MM.1S (cell line): ENCODE results near the gene HIF1AN.

ENCODE experiments used
- DNase-seq: peaks from one replicate; pipeline ENCODE4 v3.0.0-alpha.2; 2015
- H2AFZ ChIP-seq: fragments of 300-600 bp; sonication (generic); 2 replicates; pipeline ENCODE4 v1.6.0; 2016; ENCODE audit warnings: antibody characterized with exemption, low read length
- H3F3A ChIP-seq: fragments of 300-600 bp; sonication (generic); 2 replicates; pipeline ENCODE4 v1.6.1; 2016; ENCODE audit warnings: mild to moderate bottlenecking, antibody characterized with exemption, low read length, moderate library complexity, mixed read lengths; ENCODE audit not compliant: insufficient read depth
- H3K27ac ChIP-seq: fragments of 300-600 bp; sonication (generic); 2 replicates; pipeline ENCODE4 v1.5.1; 2016; ENCODE audit warnings: mild to moderate bottlenecking, low read length
- H3K27me3 ChIP-seq: fragments of 300-600 bp; sonication (generic); replicated peaks from 2 replicates; pipeline ENCODE4 v1.6.0; 2016; ENCODE audit warnings: low read length; ENCODE audit not compliant: insufficient read depth
- H3K36me3 ChIP-seq: fragments of 300-600 bp; sonication (generic); replicated peaks from 2 replicates; pipeline ENCODE4 v1.6.1; 2016; ENCODE audit warnings: mild to moderate bottlenecking, low read length, mixed read lengths; ENCODE audit not compliant: insufficient read depth
- H3K4me1 ChIP-seq: fragments of 300-600 bp; sonication (generic); 2 replicates; pipeline ENCODE4 v1.6.1; 2016; ENCODE audit warnings: low read length, mixed read lengths
- H3K4me2 ChIP-seq: fragments of 300-600 bp; sonication (generic); 2 replicates; pipeline ENCODE4 v1.6.0; 2016; ENCODE audit warnings: low read depth, low read length
- H3K4me3 ChIP-seq: fragments of 300-600 bp; sonication (generic); 2 replicates; pipeline ENCODE4 v1.5.1; 2016; ENCODE audit warnings: low read length, mixed read lengths
- H3K79me2 ChIP-seq: fragments of 300-600 bp; sonication (generic); 2 replicates; pipeline ENCODE4 v1.6.1; 2016; ENCODE audit warnings: mixed run types, low read length, mixed read lengths
- H3K9ac ChIP-seq: fragments of 300-600 bp; sonication (generic); 2 replicates; pipeline ENCODE4 v1.6.1; 2016; ENCODE audit warnings: low read length, mixed read lengths
- H3K9me2 ChIP-seq: fragments of 300-600 bp; sonication (generic); replicated peaks from 2 replicates; pipeline ENCODE4 v1.6.1; 2016; ENCODE audit warnings: mild to moderate bottlenecking, low read length, mixed read lengths; ENCODE audit not compliant: insufficient read depth
- H3K9me3 ChIP-seq: fragments of 300-600 bp; sonication (generic); replicated peaks from 2 replicates; pipeline ENCODE4 v1.6.1; 2016; ENCODE audit warnings: mild to moderate bottlenecking, low read length, mixed read lengths; ENCODE audit not compliant: insufficient read depth
- H4K20me1 ChIP-seq: fragments of 300-600 bp; sonication (generic); 2 replicates; pipeline ENCODE4 v1.6.1; 2016; ENCODE audit warnings: mild to moderate bottlenecking, low read length, moderate library complexity, mixed read lengths; ENCODE audit not compliant: insufficient read depth
- EZH2 ChIP-seq: fragments of 300-600 bp; sonication (generic); optimal IDR thresholded peaks from 2 replicates; pipeline ENCODE3; 2017; ENCODE audit warnings: low read depth, mild to moderate bottlenecking, antibody characterized with exemption, low read length, mixed read lengths
- EZH2phosphoT487 ChIP-seq: fragments of 300-600 bp; sonication (generic); IDR thresholded peaks from 2 replicates; pipeline ENCODE4 v1.6.1; 2018; ENCODE audit warnings: antibody characterized with exemption, low read length
- TF ChIP-seq, protein P1 (sequence below): fragments of 300-600 bp; sonication (generic); IDR thresholded peaks from 2 replicates; pipeline ENCODE4 v1.5.1; 2016; ENCODE audit warnings: antibody characterized with exemption, low read length, mixed read lengths

HIF1AN gene

GRCh38 chr10:100524638-100525037 is 11.1 kb upstream of the HIF1AN start:
- no peaks in the 10 kb centered on the region for H3K27me3 ChIP-seq
- no peaks in the 10 kb centered on the region for H3K9me3 ChIP-seq
- H3F3A ChIP-seq: no peaks in the 10 kb centered on the region
- DNase-seq: no peak
- H3K9ac ChIP-seq: no peak overlapping the region
- H4K20me1 ChIP-seq: no peaks in the 10 kb centered on the region
- no peak for TF ChIP-seq EZH2
- TF ChIP-seq EZH2phosphoT487: no peak
- TF ChIP-seq, protein P1, sequence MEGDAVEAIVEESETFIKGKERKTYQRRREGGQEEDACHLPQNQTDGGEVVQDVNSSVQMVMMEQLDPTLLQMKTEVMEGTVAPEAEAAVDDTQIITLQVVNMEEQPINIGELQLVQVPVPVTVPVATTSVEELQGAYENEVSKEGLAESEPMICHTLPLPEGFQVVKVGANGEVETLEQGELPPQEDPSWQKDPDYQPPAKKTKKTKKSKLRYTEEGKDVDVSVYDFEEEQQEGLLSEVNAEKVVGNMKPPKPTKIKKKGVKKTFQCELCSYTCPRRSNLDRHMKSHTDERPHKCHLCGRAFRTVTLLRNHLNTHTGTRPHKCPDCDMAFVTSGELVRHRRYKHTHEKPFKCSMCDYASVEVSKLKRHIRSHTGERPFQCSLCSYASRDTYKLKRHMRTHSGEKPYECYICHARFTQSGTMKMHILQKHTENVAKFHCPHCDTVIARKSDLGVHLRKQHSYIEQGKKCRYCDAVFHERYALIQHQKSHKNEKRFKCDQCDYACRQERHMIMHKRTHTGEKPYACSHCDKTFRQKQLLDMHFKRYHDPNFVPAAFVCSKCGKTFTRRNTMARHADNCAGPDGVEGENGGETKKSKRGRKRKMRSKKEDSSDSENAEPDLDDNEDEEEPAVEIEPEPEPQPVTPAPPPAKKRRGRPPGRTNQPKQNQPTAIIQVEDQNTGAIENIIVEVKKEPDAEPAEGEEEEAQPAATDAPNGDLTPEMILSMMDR: no peak
- H3K27ac ChIP-seq: no peak overlapping the region
- H3K36me3 ChIP-seq: peaks cover 7% of the 10 kb centered on the region; the same call in 1 of the 2 replicates
- H3K9me2 ChIP-seq: no peaks in the 10 kb centered on the region
- no peak overlapping the region for H3K4me2 ChIP-seq
- H3K4me3 ChIP-seq: no peak overlapping the region
- no peak overlapping the region for H2AFZ ChIP-seq
- peaks cover 34% of the 10 kb centered on the region for H3K79me2 ChIP-seq
- H3K4me1 ChIP-seq: peaks cover 9% of the 10 kb centered on the region

DNA sequence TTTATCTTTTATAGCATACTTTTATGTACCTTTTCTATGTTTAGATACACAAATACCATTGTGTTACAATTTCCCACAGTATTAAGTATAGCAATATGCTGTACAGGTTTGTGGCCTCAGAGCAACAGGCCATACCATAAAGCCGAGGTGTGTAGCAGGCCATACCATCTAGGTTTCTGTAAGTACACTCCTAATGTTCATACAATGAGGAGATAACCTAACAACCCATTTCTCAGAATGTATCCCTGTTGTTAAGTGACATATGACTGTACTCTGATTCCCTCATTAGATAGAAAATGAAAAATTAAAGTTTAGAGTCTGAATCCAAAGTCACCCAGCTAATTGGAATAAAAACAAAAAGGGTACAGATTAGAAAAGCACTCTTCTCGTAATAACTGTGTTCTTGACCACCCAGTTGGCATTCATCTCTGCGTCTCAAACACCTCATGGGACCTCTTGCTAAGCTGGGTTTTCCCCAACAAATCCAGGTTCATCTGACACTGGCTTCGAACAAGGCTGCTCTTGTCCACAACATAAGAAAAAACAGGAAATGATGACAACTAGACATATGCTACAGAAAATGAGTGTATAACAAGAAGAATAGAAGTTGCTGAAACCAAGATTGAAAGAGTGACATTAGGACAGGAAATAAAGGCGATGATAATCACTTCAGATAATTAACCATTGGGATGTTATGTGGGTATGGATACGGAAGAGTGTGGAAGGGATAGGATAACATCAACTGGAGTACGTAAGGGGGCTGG is 7.4 kb upstream of the HIF1AN start:
- peak overlapping the region; percentile 10; the same call in 1 of the 2 replicates for H3K27ac ChIP-seq

GRCh38 chr10:100528921-100529474 is 6.7 kb upstream of the HIF1AN start:
- Histone ChIP-seq H3K79me2 (peaks cover 41% of the 10 kb centered on the region), H3K4me2 (peak overlapping the region; percentile 97), H2AFZ (peak overlapping the region; percentile 96), H3K36me3 (peaks cover 7% of the 10 kb centered on the region; the same call in 1 of the 2 replicates), H3K27me3 (no peaks in the 10 kb centered on the region), H3K4me1 (peaks cover 30% of the 10 kb centered on the region), H3K9me2 (no peaks in the 10 kb centered on the region), H3K27ac (peak overlapping the region; percentile 54; the same call in 1 of the 2 replicates), H3F3A (peaks cover 19% of the 10 kb centered on the region), H4K20me1 (no peaks in the 10 kb centered on the region), H3K9me3 (no peaks in the 10 kb centered on the region), H3K4me3 (peak overlapping the region; percentile 99), H3K9ac (peak overlapping the region; percentile 94)
- TF ChIP-seq EZH2 (no peak), EZH2phosphoT487 (no peak)
- TF ChIP-seq, protein P1: no peak
- no peak for DNase-seq

More for the DNA sequence above, 7.4 kb upstream of the HIF1AN start:
- DNase-seq: no peak
- no peak overlapping the region for H2AFZ ChIP-seq
- H4K20me1 ChIP-seq: no peaks in the 10 kb centered on the region
- peaks cover 19% of the 10 kb centered on the region for H3F3A ChIP-seq
- TF ChIP-seq EZH2 (no peak), EZH2phosphoT487 (no peak)
- TF ChIP-seq, protein P1: no peak
- no peaks in the 10 kb centered on the region for H3K9me2 ChIP-seq
- H3K27me3 ChIP-seq: no peaks in the 10 kb centered on the region
- peaks cover 41% of the 10 kb centered on the region for H3K79me2 ChIP-seq
- H3K9me3 ChIP-seq: no peaks in the 10 kb centered on the region
- H3K9ac ChIP-seq: peak overlapping the region; percentile 94; the same call in 1 of the 2 replicates
- H3K4me3 ChIP-seq: peak overlapping the region; percentile 99
- peaks cover 7% of the 10 kb centered on the region; the same call in 1 of the 2 replicates for H3K36me3 ChIP-seq
- peaks cover 30% of the 10 kb centered on the region for H3K4me1 ChIP-seq
- H3K4me2 ChIP-seq: peak overlapping the region; percentile 97
